ENCODE results near the gene TMEM123.

DNA sequence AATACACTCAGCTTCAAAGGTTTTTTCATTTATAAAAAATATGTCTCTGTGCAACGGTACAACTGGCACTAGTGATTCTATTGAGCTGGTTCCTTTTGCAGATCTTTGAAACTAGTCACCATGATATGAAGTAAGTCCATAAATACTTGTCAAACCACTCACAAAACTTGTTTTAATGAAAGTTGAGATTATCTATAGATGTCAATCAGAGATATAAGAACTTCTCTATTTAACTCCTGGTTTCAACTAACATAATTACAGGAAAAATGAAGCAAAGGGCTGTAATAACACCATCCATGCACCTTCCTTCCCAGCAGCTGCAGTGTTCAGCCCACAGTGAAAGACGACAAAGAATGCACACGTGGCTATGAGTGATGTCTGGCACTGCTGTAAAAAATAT lies 44.7 kb downstream of the TMEM123 start:
- TF ChIP-seq, protein P1, sequence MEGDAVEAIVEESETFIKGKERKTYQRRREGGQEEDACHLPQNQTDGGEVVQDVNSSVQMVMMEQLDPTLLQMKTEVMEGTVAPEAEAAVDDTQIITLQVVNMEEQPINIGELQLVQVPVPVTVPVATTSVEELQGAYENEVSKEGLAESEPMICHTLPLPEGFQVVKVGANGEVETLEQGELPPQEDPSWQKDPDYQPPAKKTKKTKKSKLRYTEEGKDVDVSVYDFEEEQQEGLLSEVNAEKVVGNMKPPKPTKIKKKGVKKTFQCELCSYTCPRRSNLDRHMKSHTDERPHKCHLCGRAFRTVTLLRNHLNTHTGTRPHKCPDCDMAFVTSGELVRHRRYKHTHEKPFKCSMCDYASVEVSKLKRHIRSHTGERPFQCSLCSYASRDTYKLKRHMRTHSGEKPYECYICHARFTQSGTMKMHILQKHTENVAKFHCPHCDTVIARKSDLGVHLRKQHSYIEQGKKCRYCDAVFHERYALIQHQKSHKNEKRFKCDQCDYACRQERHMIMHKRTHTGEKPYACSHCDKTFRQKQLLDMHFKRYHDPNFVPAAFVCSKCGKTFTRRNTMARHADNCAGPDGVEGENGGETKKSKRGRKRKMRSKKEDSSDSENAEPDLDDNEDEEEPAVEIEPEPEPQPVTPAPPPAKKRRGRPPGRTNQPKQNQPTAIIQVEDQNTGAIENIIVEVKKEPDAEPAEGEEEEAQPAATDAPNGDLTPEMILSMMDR (IDR thresholded peaks at IDR 0.05), result no peak
- no peak for TF ChIP-seq POLR2A (IDR thresholded peaks at IDR 0.05)
